Epithelial cell of esophagus (primary cell): ENCODE data around the gene PDIA4.

ENCODE experiments used
- DNase-seq: peaks from one replicate; pipeline ENCODE4 v3.0.0; 2010; ENCODE audit warnings: low read depth
- H3K4me3 ChIP-seq: 2 replicates; pipeline ENCODE4 v1.5.1; 2011; ENCODE audit warnings: mild to moderate bottlenecking, low read length, control low read depth
- CTCF ChIP-seq: IDR thresholded peaks from 2 replicates; pipeline ENCODE4 v1.5.1; 2011; ENCODE audit warnings: low read depth, mild to moderate bottlenecking, low read length, control low read depth, inconsistent platforms; ENCODE audit not compliant: insufficient read depth; ENCODE audit errors: missing control alignments

Gene PDIA4

GRCh38 chr7:148967602-148968001 lies 60.7 kb downstream of the PDIA4 start:
- DNase-seq, result no peak
- H3K4me3 ChIP-seq, result no peak overlapping the region
- no peak for TF ChIP-seq CTCF

- no peak overlapping the region for H3K4me3 ChIP-seq
- no peak for TF ChIP-seq CTCF
- no peak for DNase-seq
Measured at GRCh38 chr7:148967032-148967372, 61.3 kb downstream of the PDIA4 start.

- H3K4me3 ChIP-seq, result no peak overlapping the region
- DNase-seq, result no peak
- no peak for TF ChIP-seq CTCF
Measured at GRCh38 chr7:148964483-148965267, 63.6 kb downstream of the PDIA4 start.

- H3K4me3 ChIP-seq, result peak overlapping the region; percentile 61
- no peak for DNase-seq
- no peak for TF ChIP-seq CTCF
Measured at GRCh38 chr7:148963583-148964482, 64.5 kb downstream of the PDIA4 start.

- peak; percentile 86 for TF ChIP-seq CTCF
- H3K4me3 ChIP-seq, result peak overlapping the region; percentile 61
- DNase-seq, result peak; percentile 68
Measured at GRCh38 chr7:148962823-148963582, 65.3 kb downstream of the PDIA4 start.

- no peak for DNase-seq
- peak overlapping the region; percentile 61 for H3K4me3 ChIP-seq
- no peak for TF ChIP-seq CTCF
Measured at GRCh38 chr7:148962440-148962822, 65.9 kb downstream of the PDIA4 start.
